OCI-LY1 (cell line): Measurements from ENCODE around the gene ATP1A4.

Experiments used
- CTCF ChIP-seq: fragments of 200-600 bp; sonication (generic), shearing (Covaris generic); IDR thresholded peaks from 2 replicates; pipeline ENCODE4 v1.5.1; 2017; ENCODE audit warnings: mild to moderate bottlenecking, antibody characterized with exemption, low read length, moderate library complexity, mixed read lengths
- EZH2 ChIP-seq: fragments of 200-600 bp; sonication (generic), shearing (Covaris generic); IDR thresholded peaks from 2 replicates; pipeline ENCODE4 v1.8.0; 2017; ENCODE audit warnings: borderline replicate concordance, mixed run types, mild to moderate bottlenecking, antibody characterized with exemption, low read length, moderate library complexity, mixed read lengths

DNA sequence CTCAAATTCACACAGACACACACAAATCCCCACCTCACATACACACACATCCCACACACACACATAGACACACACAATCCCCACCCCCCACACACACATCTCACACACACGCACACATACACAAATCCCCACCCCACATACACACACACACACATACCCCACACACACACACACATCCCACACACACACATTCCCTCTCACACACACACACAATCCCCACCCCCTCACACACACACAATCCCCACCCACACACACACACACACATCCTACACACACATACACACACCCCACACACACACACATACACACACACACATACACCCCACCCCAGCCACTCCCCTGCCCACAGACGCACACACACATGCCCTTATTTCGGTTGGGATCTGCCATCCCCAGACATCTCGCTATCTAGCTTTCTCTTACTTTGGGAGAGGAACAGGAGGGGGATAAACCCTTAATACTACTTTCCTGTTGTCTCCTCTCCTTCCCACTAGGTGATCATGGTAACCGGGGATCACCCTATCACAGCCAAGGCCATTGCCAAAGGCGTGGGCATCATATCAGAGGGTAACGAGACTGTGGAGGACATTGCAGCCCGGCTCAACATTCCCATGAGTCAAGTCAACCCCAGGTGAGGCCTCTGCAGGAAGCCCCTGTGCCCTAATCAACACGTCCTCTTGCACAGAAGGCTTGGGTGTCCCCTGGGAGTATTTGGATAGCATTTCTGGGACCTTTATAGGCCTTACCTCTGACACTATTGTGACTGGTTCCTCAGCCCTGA is 17.2 kb upstream of the ATP1A4 start:
- no peak for TF ChIP-seq CTCF
- TF ChIP-seq EZH2: no peak
